K562 (cell line): ENCODE data around the gene GALNT18.

ENCODE experiments used
- BACH1 ChIP-seq: fragments of 200-800 bp; sonication (Bioruptor generic); IDR thresholded peaks from 2 replicates; pipeline ENCODE4 v1.6.1; 2016; ENCODE audit warnings: missing genetic modification characterization, missing compliant biosample characterization
- BCL6 ChIP-seq: fragments of 250-450 bp; sonication (Bioruptor Pico); IDR thresholded peaks from 2 replicates; pipeline ENCODE4 v1.4.0; 2020
- HIVEP1 ChIP-seq: fragments of 250-450 bp; sonication (Bioruptor Pico); IDR thresholded peaks from 2 replicates; pipeline ENCODE4 v1.4.0; 2020; ENCODE audit warnings: mild to moderate bottlenecking
- HNRNPK ChIP-seq: fragments of 200-400 bp; formaldehyde crosslinking; IDR thresholded peaks from one replicate; pipeline ENCODE4 v1.6.1; 2018; ENCODE audit warnings: mild to moderate bottlenecking, low read depth, low read length; ENCODE audit not compliant: poor library complexity, severe bottlenecking
- JUN ChIP-seq, 2 experiments: sonication (generic) in 1 of 2; formaldehyde crosslinking in 1 of 2; IDR thresholded peaks; 2 replicates each; pipeline versions ENCODE4 v1.6.1 to v1.8.0; 2012 to 2022; ENCODE audit warnings: borderline replicate concordance in 2 of 2, mild to moderate bottlenecking in 2 of 2, improper control_type of control experiment in 1 of 2, low read depth in 1 of 2, low read length in 1 of 2, missing genetic modification reagents in 1 of 2
- POLR2AphosphoS5 ChIP-seq: IDR thresholded peaks from 2 replicates; pipeline ENCODE4 v1.6.1; 2011; ENCODE audit warnings: mild to moderate bottlenecking, low read depth, low read length, moderate library complexity; ENCODE audit not compliant: control insufficient read depth, insufficient read depth
- SREBF1 ChIP-seq: fragments of 150-350 bp; IDR thresholded peaks from 2 replicates; pipeline ENCODE4 v1.6.1; 2014; ENCODE audit warnings: antibody characterized with exemption, low read depth, low read length, borderline replicate concordance
- XRCC5 ChIP-seq: fragments of 200-400 bp; formaldehyde crosslinking; IDR thresholded peaks from 2 replicates; pipeline ENCODE4 v1.6.1; 2017; ENCODE audit warnings: low read depth, mild to moderate bottlenecking, low read length
- ZNF583 ChIP-seq: fragments of 250-450 bp; sonication (Bioruptor Pico); IDR thresholded peaks from 2 replicates; pipeline ENCODE4 v1.4.0; 2020
- ZNF668 ChIP-seq: fragments of 250-450 bp; sonication (Bioruptor Pico); IDR thresholded peaks from 2 replicates; pipeline ENCODE4 v1.8.0; 2022; ENCODE audit warnings: mild to moderate bottlenecking, inconsistent platforms
- TF ChIP-seq, protein P1 (sequence below): sonication (generic); formaldehyde crosslinking; IDR thresholded peaks from 2 replicates; pipeline ENCODE4 v1.9.0; 2022; ENCODE audit warnings: mild to moderate bottlenecking, missing genetic modification reagents
- TF ChIP-seq, protein P2 (sequence below): fragments of 450-650 bp; IDR thresholded peaks from one replicate; pipeline ENCODE4 v1.6.1; 2018; ENCODE audit warnings: mild to moderate bottlenecking, moderate library complexity; ENCODE audit not compliant: partially characterized antibody
- TF ChIP-seq, protein P3 (sequence below), 3 experiments: IDR thresholded peaks in 2 of 3; conservative IDR thresholded peaks in 1 of 3; 2 replicates each; pipeline ENCODE4 v1.5.1; 2011 to 2012; ENCODE audit warnings: low read length in 3 of 3, mild to moderate bottlenecking in 3 of 3, control low read depth in 2 of 3, improper control_type of control experiment in 1 of 3, inconsistent platforms in 1 of 3, low read depth in 1 of 3, mixed read lengths in 1 of 3, moderate library complexity in 1 of 3; ENCODE audit not compliant: insufficient read depth in 2 of 3
- TF ChIP-seq, protein P4 (sequence below), 2 experiments: fragments of 450-650 bp in 1 of 2; sonication (generic) in 1 of 2; formaldehyde crosslinking in 1 of 2; IDR thresholded peaks in 1 of 2; conservative IDR thresholded peaks in 1 of 2; 2 replicates each; pipeline versions ENCODE4 v1.6.1 to v1.8.1; 2016 to 2023; ENCODE audit warnings: mild to moderate bottlenecking in 2 of 2, moderate library complexity in 2 of 2, inconsistent platforms in 1 of 2, missing genetic modification reagents in 1 of 2

DNA sequence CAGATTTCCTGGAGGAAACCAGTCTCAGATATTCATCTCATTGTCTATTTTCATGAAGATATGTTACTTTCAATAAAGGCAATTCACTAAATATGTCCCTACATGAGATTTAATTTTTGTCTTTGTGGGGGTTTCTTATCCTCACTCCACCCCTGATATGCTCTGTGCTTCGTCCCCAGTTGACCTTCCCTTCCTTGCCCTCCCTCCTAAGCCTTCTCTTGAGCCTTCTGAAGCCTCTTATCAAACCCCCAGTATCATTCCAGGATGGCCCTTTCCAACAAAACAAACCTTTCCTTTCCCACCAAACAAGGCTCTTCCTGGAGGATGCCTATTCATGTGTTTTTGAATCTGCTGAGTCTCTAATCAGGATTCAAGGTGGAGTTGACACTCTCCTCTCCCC lies 313.6 kb downstream of the GALNT18 start:
- TF ChIP-seq ZNF583 (CRISPR knock-in tag) = no peak
- TF ChIP-seq XRCC5 = no peak
- TF ChIP-seq, protein P1, sequence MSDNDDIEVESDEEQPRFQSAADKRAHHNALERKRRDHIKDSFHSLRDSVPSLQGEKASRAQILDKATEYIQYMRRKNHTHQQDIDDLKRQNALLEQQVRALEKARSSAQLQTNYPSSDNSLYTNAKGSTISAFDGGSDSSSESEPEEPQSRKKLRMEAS = no peak
- TF ChIP-seq HIVEP1 = no peak
- TF ChIP-seq BCL6 = no peak
- no peak for TF ChIP-seq ZNF668 (CRISPR knock-in tag)
- no peak for TF ChIP-seq BACH1 (tag)
- TF ChIP-seq HNRNPK = no peak
- TF ChIP-seq, protein P2, sequence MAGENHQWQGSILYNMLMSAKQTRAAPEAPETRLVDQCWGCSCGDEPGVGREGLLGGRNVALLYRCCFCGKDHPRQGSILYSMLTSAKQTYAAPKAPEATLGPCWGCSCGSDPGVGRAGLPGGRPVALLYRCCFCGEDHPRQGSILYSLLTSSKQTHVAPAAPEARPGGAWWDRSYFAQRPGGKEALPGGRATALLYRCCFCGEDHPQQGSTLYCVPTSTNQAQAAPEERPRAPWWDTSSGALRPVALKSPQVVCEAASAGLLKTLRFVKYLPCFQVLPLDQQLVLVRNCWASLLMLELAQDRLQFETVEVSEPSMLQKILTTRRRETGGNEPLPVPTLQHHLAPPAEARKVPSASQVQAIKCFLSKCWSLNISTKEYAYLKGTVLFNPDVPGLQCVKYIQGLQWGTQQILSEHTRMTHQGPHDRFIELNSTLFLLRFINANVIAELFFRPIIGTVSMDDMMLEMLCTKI = no peak
- no peak for TF ChIP-seq JUN (IDR thresholded peaks at IDR 0.05; ENCODE audit: borderline replicate concordance, low read depth, low read length)
- TF ChIP-seq JUN (CRISPR knock-in tag; IDR thresholded peaks at IDR 0.05; ENCODE audit: borderline replicate concordance) = no peak
- TF ChIP-seq, protein P3, sequence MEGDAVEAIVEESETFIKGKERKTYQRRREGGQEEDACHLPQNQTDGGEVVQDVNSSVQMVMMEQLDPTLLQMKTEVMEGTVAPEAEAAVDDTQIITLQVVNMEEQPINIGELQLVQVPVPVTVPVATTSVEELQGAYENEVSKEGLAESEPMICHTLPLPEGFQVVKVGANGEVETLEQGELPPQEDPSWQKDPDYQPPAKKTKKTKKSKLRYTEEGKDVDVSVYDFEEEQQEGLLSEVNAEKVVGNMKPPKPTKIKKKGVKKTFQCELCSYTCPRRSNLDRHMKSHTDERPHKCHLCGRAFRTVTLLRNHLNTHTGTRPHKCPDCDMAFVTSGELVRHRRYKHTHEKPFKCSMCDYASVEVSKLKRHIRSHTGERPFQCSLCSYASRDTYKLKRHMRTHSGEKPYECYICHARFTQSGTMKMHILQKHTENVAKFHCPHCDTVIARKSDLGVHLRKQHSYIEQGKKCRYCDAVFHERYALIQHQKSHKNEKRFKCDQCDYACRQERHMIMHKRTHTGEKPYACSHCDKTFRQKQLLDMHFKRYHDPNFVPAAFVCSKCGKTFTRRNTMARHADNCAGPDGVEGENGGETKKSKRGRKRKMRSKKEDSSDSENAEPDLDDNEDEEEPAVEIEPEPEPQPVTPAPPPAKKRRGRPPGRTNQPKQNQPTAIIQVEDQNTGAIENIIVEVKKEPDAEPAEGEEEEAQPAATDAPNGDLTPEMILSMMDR (IDR thresholded peaks at IDR 0.05 in 2 of 3, conservative IDR thresholded peaks at IDR 0.05 in 1 of 3; ENCODE audit: insufficient read depth in 2 of 3, low read depth in 1 of 3, low read length in 3 of 3) = no peak
- TF ChIP-seq POLR2AphosphoS5 = no peak
- TF ChIP-seq, protein P4, sequence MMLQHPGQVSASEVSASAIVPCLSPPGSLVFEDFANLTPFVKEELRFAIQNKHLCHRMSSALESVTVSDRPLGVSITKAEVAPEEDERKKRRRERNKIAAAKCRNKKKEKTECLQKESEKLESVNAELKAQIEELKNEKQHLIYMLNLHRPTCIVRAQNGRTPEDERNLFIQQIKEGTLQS (IDR thresholded peaks at IDR 0.05) = no peak
- TF ChIP-seq, protein P4 (CRISPR knock-in tag; conservative IDR thresholded peaks at IDR 0.05) = no peak
- TF ChIP-seq SREBF1 = no peak
